NCI-H526 (cell line): Measurements from ENCODE around the gene PTPRC.

Source experiments
- DNase-seq, 2 experiments: peaks; one replicate each; lab custom pipeline; 2025; lab: John Stamatoyannopoulos, UW

Gene PTPRC

GRCh38 chr1:198620951-198621824 is 17.7 kb upstream of the PTPRC start:
- no peak for DNase-seq

GRCh38 chr1:198622001-198622400 is 16.8 kb upstream of the PTPRC start:
- DNase-seq, result no peak

- DNase-seq, result peak in 1 of 2 experiments; percentile 9
Observed at GRCh38 chr1:198623752-198624647, 14.8 kb upstream of the PTPRC start.

GRCh38 chr1:198624648-198624980 is 14.2 kb upstream of the PTPRC start:
- DNase-seq, result no peak

- DNase-seq, result no peak
Observed at GRCh38 chr1:198627436-198628066, 11.3 kb upstream of the PTPRC start.

GRCh38 chr1:198628067-198628455 is 10.8 kb upstream of the PTPRC start:
- no peak for DNase-seq

GRCh38 chr1:198629610-198630009 is 9.2 kb upstream of the PTPRC start:
- DNase-seq, result no peak

- no peak for DNase-seq
Observed at GRCh38 chr1:198630863-198631262, 8.0 kb upstream of the PTPRC start.

- no peak for DNase-seq
Observed at GRCh38 chr1:198631292-198631691, 7.5 kb upstream of the PTPRC start.

GRCh38 chr1:198632007-198632406 is 6.8 kb upstream of the PTPRC start:
- DNase-seq, result no peak

GRCh38 chr1:198633675-198634121 is 5.1 kb upstream of the PTPRC start:
- DNase-seq, result no peak

GRCh38 chr1:198635964-198636363 is 2.9 kb upstream of the PTPRC start:
- no peak for DNase-seq

GRCh38 chr1:198636391-198636790 is 2.4 kb upstream of the PTPRC start:
- no peak for DNase-seq

GRCh38 chr1:198637157-198637556 is 1.7 kb upstream of the PTPRC start:
- no peak for DNase-seq

- DNase-seq, result no peak
Observed at GRCh38 chr1:198637916-198638437, 863 bp upstream of the PTPRC start.

- DNase-seq, result no peak
Observed at GRCh38 chr1:198638441-198638840, 399 bp upstream of the PTPRC start.

GRCh38 chr1:198639671-198640143 is 867 bp downstream of the PTPRC start:
- DNase-seq, result no peak

- no peak for DNase-seq
Observed at GRCh38 chr1:198640174-198640573, 1.3 kb downstream of the PTPRC start.

GRCh38 chr1:198641501-198641900 is 2.7 kb downstream of the PTPRC start:
- DNase-seq, result no peak

GRCh38 chr1:198641966-198642668 is 3.3 kb downstream of the PTPRC start:
- DNase-seq, result no peak

- no peak for DNase-seq
Observed at GRCh38 chr1:198642983-198643382, 4.1 kb downstream of the PTPRC start.
